ENCODE measurements around the gene SNX27.

DNA sequence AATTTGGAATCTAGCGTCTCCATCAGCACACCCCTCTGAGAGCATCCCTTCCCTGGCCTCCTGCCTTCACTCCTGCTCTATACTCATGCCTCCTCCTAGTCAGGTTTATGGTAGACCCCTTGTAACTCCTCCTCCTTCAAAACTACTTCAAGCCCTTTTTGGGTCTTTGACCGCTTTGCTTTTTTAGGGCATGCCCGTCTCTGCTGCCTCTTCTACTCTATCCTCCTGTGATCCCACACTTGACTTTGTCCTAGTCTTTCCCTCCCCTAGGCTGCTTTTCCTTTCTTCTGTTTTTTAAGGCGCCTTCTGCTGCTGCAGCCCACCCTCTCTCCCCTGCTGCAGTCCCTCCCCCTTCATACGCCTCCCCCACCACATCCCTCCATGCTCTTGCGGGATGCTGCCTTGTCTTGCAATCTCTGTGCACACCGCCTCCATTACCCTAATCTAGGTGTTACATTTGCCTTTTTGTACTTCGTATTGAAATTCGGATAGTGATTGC lies 1.5 kb downstream of the SNX27 start:
- TF ChIP-seq, protein P1, sequence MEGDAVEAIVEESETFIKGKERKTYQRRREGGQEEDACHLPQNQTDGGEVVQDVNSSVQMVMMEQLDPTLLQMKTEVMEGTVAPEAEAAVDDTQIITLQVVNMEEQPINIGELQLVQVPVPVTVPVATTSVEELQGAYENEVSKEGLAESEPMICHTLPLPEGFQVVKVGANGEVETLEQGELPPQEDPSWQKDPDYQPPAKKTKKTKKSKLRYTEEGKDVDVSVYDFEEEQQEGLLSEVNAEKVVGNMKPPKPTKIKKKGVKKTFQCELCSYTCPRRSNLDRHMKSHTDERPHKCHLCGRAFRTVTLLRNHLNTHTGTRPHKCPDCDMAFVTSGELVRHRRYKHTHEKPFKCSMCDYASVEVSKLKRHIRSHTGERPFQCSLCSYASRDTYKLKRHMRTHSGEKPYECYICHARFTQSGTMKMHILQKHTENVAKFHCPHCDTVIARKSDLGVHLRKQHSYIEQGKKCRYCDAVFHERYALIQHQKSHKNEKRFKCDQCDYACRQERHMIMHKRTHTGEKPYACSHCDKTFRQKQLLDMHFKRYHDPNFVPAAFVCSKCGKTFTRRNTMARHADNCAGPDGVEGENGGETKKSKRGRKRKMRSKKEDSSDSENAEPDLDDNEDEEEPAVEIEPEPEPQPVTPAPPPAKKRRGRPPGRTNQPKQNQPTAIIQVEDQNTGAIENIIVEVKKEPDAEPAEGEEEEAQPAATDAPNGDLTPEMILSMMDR (IDR thresholded peaks at IDR 0.05): no peak
- TF ChIP-seq ZFX (IDR thresholded peaks at IDR 0.05; ENCODE audit: borderline replicate concordance): no peak

Measured in 22Rv1 (cell line).